Measurements from ENCODE around the gene MED15.
"Not testable (repeated sequence)": the region's sequence is repeated elsewhere in the genome, so short reads cannot be mapped to it uniquely, and the experiment has no call there.

Gene MED15

DNA sequence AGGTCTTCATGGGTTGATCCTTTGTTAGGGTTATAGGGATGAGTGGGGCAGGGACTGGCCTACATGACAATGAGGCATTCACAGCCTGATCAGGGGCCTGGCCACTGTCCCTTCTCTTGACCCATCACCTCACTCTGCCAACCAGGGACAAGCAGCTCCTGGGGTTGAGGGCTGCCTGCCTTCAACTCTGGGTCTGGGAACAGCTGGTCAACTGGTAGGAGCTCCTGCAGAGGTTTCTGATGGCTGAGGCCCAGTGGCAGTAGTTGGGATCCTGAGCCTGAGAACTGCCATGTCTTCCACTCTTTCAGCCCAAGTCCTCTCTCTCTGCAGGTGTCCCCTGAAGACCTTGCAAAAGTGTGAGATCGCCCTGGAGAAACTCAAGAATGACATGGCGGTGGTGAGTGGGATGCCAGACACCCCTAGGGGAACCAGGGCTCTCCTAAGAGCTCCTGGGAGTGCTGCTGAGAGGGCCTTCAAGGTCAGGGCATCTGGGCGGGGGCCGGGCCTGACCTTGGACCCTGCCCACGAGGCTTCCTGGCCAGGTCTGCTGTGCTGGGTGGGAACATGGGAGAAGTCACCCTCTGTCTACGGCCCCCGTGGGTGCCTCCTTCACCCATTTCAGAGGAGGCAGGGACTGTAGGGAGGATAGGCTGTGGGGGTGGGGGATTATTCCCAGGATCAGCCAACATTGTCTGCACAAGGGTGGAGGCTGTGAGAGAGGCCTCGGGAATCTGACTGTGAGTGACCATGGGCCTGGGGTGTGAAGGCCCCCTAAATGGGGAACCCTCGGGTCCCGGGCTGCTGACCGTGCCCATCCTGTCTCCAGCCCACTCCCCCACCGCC is 76.8 kb downstream of the MED15 start:
- DNase-seq (ENCODE audit: low read depth in 2 of 2), result no peak

GRCh38 chr22:20584872-20585638 is 77.6 kb downstream of the MED15 start:
- DNase-seq (ENCODE audit: low read depth in 2 of 2), result no peak

DNA sequence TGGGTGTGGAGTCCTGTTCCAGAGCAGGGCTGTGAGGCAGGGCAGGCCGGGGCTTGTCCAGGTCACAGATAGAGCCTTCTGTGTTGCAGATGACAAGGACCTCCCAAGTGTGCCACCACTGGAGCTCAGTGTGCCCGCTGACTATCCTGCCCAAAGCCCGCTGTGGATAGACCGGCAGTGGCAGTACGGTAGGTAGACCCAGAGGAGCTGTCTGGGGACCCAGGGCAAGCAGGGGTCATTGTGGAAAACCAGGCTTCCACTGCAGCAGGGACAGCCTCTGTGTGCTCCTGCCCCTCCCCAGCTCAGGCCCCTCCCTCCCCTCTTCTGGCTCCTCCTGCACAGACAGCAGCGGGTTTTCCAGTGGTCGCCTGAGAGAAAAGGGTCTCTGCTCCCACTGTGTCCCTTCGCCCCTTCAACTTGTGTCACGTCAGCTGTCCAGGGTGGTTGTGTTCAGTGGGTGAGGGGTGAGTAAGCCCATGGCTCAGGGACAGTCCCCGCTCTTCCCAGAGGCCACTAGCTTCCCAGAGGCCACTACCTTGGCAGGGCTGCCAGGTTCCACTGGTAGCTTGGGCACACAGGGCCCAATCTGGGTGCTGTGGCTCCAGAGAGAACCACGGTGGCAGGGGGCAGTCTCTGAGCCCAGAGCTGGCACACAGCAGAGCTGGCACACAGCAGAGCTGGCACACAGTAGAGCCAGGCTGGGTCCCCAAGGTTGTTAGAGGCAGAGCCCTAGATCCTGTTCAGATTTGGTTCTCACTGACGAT is 78.4 kb downstream of the MED15 start:
- DNase-seq (ENCODE audit: low read depth in 2 of 2), result no peak

DNA sequence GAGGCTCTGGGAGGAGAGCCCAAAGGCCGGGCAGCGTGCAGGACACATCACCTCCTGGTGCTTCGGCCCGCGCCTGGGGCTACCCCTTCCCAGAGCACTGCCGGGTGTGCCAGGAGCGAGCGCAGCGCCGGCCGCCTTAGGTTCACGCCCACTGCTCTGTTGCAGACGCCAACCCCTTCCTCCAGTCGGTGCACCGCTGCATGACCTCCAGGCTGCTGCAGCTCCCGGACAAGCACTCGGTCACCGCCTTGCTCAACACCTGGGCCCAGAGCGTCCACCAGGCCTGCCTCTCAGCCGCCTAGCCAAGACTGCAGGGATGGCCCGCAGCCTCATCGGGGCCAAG is 79.0 kb downstream of the MED15 start:
- no peak for DNase-seq (ENCODE audit: low read depth in 2 of 2)

DNA sequence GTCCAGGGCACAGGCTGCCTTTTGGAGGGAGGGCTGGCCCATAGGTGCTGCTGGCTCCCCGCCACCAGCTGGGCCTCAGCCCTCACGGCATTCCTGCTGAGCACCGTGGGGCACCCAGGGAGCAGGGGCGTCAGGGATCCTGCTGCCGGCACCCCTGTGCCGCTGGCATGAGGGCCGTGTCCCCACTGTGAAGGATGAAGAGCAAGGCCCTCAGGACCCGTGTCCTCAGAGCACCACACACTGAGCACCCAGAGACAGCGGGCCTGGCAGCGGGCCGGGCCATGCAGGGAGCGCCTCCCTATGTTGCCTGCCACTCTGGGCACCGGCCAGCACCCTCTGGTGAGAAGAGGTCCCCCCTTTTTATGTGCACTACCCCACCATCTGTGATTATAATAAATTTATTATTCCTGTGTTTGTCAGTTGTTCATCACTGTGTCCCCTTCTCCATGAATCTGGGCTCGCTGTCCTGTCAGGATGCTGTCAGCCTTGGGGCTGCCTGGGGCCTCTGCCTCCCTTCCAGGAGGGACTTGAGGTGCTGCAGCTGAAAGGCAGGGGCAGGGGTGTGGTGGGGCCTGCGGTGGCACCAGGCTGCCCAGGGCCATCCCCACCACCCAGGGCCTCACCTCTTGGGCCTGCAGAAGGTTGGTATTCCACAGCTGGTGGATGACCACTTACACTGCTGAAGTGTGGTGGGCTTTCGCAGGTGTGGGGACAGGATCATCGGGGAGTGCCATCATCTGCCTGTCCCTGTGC is 80.0 kb downstream of the MED15 start:
- no peak for DNase-seq (ENCODE audit: low read depth in 2 of 2)

- no peak for DNase-seq (ENCODE audit: low read depth in 2 of 2)
These were observed 80.9 kb downstream of the MED15 start for GRCh38 chr22:20588092-20588842.

GRCh38 chr22:20588843-20589581 is 81.6 kb downstream of the MED15 start:
- DNase-seq (ENCODE audit: low read depth in 2 of 2), result no peak

GRCh38 chr22:20589614-20590476 is 82.4 kb downstream of the MED15 start:
- DNase-seq (ENCODE audit: low read depth in 2 of 2), result no peak

GRCh38 chr22:20590477-20591294 is 83.3 kb downstream of the MED15 start:
- no peak for DNase-seq (ENCODE audit: low read depth in 2 of 2)

DNA sequence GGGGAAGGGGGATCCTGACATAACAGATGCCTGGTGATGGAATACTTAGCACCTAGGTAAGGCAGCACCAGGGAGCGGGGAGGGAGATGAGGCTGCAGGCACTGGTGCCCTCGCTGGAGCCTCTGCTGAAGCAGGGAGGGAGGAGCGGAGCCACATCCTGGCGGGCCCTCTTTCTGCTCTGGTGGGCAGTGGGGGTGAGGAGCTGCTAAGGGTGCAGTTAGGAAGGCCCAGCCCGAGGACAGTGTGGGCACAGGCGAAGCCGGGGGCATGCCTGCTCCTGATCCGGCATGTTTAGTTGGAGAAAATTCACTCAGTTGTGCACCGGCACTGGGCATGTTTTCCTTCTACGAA is 83.9 kb downstream of the MED15 start:
- DNase-seq (ENCODE audit: low read depth in 2 of 2), result no peak

- no peak for DNase-seq (ENCODE audit: low read depth in 2 of 2)
These were observed 84.4 kb downstream of the MED15 start for GRCh38 chr22:20591660-20592310.

- DNase-seq (ENCODE audit: low read depth in 2 of 2), result not testable (repeated sequence)
These were observed 86.6 kb downstream of the MED15 start for GRCh38 chr22:20594038-20594437.

GRCh38 chr22:20594486-20594885 is 87.1 kb downstream of the MED15 start:
- DNase-seq (ENCODE audit: low read depth in 2 of 2), result not testable (repeated sequence)

GRCh38 chr22:20595461-20595860 is 88.1 kb downstream of the MED15 start:
- no peak for DNase-seq (ENCODE audit: low read depth in 2 of 2)

GRCh38 chr22:20599117-20599516 is 91.7 kb downstream of the MED15 start:
- DNase-seq (ENCODE audit: low read depth in 2 of 2), result no peak

GRCh38 chr22:20600137-20600673 is 92.8 kb downstream of the MED15 start:
- no peak for DNase-seq (ENCODE audit: low read depth in 2 of 2)

- no peak for DNase-seq (ENCODE audit: low read depth in 2 of 2)
These were observed 93.9 kb downstream of the MED15 start for GRCh38 chr22:20601308-20601707.

All from activated CD4-positive, alpha-beta T cell treated with anti-CD3 and anti-CD28 coated beads for 24 hours (primary cell).